Measurements from ENCODE around the gene SSX2IP. TPM values are rescaled to one million over a fixed set of nuclear protein-coding genes. Genes with fewer than 3 reads are reported as not detected.

SSX2IP gene
- total RNA-seq, 4 donors from 2014 or later = 1.9 to 8.0 (median 3.9) TPM

DNA sequence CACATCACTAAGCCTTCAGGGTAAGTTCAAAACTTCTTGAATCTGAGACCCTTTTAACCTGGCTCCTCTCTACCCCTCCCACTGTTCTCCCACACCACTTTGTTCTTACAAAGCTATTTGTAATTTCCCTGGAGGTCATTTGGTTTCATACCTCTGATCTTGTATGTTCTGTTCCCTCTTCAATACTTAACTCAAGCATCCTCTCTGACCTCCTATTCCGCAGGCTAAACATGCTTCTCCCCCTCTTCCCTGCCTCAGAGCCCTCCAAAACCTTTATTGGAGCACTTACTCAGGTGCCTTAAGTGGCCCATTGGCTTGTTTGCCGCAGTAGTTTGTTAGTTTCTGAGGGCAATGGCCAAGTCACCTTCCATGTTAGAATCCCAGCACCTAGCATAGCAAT, 54.8 kb downstream of the SSX2IP start:
- ATAC-seq (ENCODE audit: low FRiP score) = no peak
- DNase-seq (ENCODE audit: low spot score) = no peak
- TF ChIP-seq, protein P1, sequence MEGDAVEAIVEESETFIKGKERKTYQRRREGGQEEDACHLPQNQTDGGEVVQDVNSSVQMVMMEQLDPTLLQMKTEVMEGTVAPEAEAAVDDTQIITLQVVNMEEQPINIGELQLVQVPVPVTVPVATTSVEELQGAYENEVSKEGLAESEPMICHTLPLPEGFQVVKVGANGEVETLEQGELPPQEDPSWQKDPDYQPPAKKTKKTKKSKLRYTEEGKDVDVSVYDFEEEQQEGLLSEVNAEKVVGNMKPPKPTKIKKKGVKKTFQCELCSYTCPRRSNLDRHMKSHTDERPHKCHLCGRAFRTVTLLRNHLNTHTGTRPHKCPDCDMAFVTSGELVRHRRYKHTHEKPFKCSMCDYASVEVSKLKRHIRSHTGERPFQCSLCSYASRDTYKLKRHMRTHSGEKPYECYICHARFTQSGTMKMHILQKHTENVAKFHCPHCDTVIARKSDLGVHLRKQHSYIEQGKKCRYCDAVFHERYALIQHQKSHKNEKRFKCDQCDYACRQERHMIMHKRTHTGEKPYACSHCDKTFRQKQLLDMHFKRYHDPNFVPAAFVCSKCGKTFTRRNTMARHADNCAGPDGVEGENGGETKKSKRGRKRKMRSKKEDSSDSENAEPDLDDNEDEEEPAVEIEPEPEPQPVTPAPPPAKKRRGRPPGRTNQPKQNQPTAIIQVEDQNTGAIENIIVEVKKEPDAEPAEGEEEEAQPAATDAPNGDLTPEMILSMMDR (IDR thresholded peaks at IDR 0.05) = no peak

DNA sequence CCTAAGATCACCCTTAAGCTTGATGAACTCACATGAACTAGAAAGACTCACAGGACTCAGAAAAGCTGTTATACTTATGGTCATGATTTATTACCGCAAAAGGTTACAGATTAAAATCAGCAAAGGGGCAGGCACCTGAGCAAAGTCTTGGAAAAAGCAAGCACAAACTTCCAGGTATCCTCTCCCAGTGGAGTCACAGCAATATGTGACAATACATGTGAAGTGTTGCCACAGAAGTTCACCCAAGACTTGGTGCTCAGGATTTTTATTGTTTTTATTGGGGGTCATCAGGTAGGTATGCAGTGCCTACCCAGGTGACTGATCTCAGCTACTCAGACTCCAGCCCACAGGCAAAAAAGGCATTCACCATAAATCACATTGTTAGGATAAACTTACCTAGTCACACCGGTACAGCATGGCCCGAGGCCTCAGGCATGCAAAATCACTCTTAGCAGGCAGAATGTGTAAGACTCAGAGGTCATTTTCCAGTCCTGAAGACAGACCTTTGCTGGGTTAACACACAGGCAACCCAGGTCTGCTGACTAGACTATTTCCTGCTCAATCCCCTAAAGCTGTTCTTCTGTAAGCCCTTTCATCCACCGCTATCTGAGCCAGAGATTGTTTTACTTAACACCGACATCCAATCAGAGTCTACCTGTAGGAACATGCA, 55.6 kb downstream of the SSX2IP start:
- DNase-seq (ENCODE audit: low spot score) = no peak
- TF ChIP-seq, protein P1 (IDR thresholded peaks at IDR 0.05) = no peak
- ATAC-seq (ENCODE audit: low FRiP score) = no peak

DNA sequence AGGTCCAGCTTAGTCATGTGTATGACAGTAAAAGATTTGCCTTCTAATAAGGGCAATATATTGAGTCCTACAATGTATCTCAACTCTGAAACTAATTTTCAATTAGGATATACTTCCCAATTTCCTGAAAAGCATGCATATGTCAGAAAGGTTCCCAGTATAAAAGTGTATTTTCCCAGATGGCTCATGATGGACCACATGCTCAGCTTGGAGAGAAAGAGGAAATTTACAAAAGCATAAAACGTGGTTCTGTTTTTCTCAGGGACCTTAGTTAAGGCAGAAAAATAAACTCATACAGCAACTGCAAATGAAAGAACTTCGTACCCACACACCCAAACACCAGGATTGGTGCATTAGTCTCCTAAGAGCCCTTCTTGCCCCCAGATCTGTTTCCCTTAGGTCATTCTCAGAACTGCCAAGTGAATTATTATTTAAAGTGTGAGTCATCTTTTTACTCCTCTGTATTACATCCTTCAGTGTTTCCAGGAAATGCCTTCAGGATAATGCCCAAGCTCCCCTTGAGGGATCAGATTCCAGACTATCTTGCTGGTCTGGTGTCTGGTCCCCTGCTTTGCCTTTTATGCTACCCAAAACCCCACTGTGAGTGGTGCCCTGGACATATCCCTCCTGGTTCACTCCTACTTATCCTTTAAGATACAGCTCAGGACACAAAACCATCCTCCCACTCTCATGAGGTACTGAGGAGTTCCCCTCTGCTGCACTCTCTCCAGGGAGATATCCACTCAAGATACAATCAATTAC, 57.4 kb downstream of the SSX2IP start:
- ATAC-seq (ENCODE audit: low FRiP score) (peak; percentile 88), DNase-seq (ENCODE audit: low spot score) (no peak)
- TF ChIP-seq, protein P1 (IDR thresholded peaks at IDR 0.05) = no peak

DNA sequence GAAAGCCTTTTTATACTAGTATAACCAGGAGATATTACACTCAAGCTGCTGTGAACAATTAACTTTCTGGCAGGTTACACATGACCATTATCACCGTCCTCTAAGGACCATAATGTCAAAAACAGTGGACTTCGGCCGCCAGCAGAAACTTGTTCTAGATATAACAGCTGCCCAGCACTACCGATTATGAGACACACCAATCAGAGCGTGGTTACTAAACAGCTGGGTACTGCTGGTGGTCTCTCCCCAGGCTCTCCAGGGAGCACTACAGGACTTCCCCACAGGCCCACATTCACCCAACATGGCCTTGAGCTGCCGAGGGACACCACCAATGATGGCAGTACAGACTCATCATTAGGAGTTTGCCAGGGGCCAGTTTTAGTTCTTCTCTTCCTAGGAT, 58.1 kb downstream of the SSX2IP start:
- TF ChIP-seq, protein P1 (IDR thresholded peaks at IDR 0.05) = no peak
- DNase-seq (ENCODE audit: low spot score) = no peak
- ATAC-seq (ENCODE audit: low FRiP score) = no peak

DNA sequence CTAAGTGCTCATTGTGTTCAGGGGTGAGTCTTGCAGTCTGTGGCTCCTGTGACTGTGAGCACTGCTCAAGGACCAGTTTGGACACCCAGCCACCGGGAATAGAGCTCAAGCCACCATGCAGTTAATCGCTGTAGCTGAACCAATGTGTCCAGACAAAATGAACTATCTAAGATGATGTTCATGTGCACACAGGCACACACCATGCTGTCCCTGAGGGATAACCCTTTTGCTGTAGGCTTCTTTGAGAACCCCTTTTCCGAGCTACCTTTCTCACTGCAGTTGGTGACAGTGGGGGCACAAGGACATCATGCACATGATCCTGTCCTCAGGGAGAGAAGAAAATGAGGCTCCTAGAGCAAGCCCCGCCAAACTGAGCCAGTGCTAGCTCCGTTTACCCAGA, 65.4 kb downstream of the SSX2IP start:
- TF ChIP-seq, protein P1 (IDR thresholded peaks at IDR 0.05) = no peak
- ATAC-seq (ENCODE audit: low FRiP score) = no peak
- no peak for DNase-seq (ENCODE audit: low spot score)

DNA sequence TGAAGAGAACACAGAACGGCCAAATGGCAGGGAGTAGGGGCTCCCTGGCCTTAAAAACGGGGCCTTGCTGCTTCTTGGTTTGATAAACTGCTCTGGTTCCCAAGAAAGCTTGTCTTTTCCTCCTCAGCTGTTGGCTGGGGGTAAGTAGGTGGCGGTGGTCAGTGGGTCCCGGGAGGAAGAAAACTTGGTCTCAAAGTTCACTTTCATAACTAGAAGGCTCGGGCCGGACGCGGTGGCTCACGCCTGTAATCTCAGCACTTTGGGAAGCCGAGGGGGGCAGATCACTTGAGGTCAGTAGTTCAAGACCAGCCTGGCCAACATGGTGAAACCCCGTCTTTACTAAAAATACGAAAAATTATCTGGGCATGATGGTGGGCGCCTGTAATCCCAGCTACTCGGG, 68.7 kb downstream of the SSX2IP start:
- DNase-seq (ENCODE audit: low spot score) (no peak), ATAC-seq (ENCODE audit: low FRiP score) (no peak)
- TF ChIP-seq, protein P1 (IDR thresholded peaks at IDR 0.05) = no peak

All from omental fat pad (tissue), 4 donors.